Measurements from ENCODE around the gene ARHGAP15.

DNA sequence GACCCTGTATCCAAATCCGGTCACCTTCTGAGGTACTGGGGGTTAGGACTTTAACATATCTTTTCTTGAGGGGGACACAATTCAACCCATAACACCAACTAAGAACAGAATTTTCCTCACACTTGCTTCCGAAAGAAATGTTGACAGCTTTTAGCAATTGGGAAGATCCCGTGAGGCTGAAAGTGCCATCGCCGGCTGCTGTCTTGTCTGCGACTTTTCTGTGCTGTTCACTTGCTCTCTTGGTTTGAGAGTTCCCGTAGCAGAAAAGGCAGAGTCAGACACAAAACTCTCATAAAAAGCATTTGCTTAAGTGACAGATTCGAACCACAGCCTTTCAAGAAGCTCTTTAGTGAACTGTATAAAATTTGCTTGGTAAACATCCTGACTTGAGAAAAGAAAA lies 253.4 kb downstream of the ARHGAP15 start:
- TF ChIP-seq, protein P1, sequence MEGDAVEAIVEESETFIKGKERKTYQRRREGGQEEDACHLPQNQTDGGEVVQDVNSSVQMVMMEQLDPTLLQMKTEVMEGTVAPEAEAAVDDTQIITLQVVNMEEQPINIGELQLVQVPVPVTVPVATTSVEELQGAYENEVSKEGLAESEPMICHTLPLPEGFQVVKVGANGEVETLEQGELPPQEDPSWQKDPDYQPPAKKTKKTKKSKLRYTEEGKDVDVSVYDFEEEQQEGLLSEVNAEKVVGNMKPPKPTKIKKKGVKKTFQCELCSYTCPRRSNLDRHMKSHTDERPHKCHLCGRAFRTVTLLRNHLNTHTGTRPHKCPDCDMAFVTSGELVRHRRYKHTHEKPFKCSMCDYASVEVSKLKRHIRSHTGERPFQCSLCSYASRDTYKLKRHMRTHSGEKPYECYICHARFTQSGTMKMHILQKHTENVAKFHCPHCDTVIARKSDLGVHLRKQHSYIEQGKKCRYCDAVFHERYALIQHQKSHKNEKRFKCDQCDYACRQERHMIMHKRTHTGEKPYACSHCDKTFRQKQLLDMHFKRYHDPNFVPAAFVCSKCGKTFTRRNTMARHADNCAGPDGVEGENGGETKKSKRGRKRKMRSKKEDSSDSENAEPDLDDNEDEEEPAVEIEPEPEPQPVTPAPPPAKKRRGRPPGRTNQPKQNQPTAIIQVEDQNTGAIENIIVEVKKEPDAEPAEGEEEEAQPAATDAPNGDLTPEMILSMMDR (conservative IDR thresholded peaks at IDR 0.05 in 1 of 2, IDR thresholded peaks at IDR 0.05 in 1 of 2; ENCODE audit: low read depth in 1 of 2, low read length in 2 of 2): no peak
- no peak for TF ChIP-seq EZH2 (IDR thresholded peaks at IDR 0.05; ENCODE audit: low read length, missing control alignments)

All from fibroblast of lung (primary cell).